ENCODE results near the gene CAPN3.

GRCh38 chr15:42365921-42366550, 6.7 kb downstream of the CAPN3 start:
- TF ChIP-seq EZH2 (IDR thresholded peaks at IDR 0.05; ENCODE audit: insufficient read depth, poor library complexity, severe bottlenecking) (no peak), EZH2phosphoT487 (IDR thresholded peaks at IDR 0.05; ENCODE audit: insufficient read depth, low read depth) (no peak)

Data from GM23248 (cell line).